ENCODE data around the gene XPNPEP3. TPM values are rescaled to one million over a fixed set of nuclear protein-coding genes. Genes with fewer than 3 reads are reported as not detected.

XPNPEP3 gene
- total and polyA plus RNA-seq, 2 donors (not counting 3 experiments of a cell fraction or from before 2014, with no cell fraction given): 12.3 to 21.2 TPM

- peaks cover 5 to 13% of the 10 kb centered on the region in 2 experiments for H3K36me3 ChIP-seq (ENCODE audit: control insufficient read depth in 2 of 2, extremely low read depth in 1 of 2, insufficient read depth in 2 of 2, low read length in 2 of 2)
- intact Hi-C loops (cut with micrococcal nuclease) (no loop called here), dilution Hi-C loops (cut with MboI; ENCODE audit: extremely low pct_ligation_motif_present, low sequenced_read_pairs) (no loop called here)
- H3K9me3 ChIP-seq (replicated peaks; ENCODE audit: control insufficient read depth, insufficient read depth, low read length): no peaks in the 10 kb centered on the region
- TF ChIP-seq, protein P1, sequence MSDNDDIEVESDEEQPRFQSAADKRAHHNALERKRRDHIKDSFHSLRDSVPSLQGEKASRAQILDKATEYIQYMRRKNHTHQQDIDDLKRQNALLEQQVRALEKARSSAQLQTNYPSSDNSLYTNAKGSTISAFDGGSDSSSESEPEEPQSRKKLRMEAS (IDR thresholded peaks at IDR 0.05; ENCODE audit: insufficient read depth, insufficient read length): no peak
- no peak for TF ChIP-seq POLR2AphosphoS5 (IDR thresholded peaks at IDR 0.05; ENCODE audit: insufficient read depth, low read depth, low read length)
- TF ChIP-seq CTCF (IDR thresholded peaks at IDR 0.05; ENCODE audit: extremely low read depth in 1 of 2, insufficient read depth in 1 of 2, low read depth in 1 of 2, low read length in 2 of 2): no peak
- no peak for TF ChIP-seq POLR2A (IDR thresholded peaks at IDR 0.05; ENCODE audit: low read depth, low read length)
- TF ChIP-seq EZH2 (IDR thresholded peaks at IDR 0.05; ENCODE audit: borderline replicate concordance, low read depth, low read length, severe bottlenecking): no peak
- no peak for TF ChIP-seq GATA2 (IDR thresholded peaks at IDR 0.05; ENCODE audit: insufficient read depth, insufficient read length, low read depth, low read length)
- TF ChIP-seq FOS (IDR thresholded peaks at IDR 0.05; ENCODE audit: borderline replicate concordance, insufficient read depth, low read length): no peak
- TF ChIP-seq JUN (IDR thresholded peaks at IDR 0.05; ENCODE audit: borderline replicate concordance, insufficient read depth, insufficient read length, low read depth): no peak
- no peak for TF ChIP-seq MYC (IDR thresholded peaks at IDR 0.05; ENCODE audit: low read depth, low read length)
- DNase-seq (ENCODE audit: low read depth, low spot score) (no peak), FAIRE-seq (no peak)
- no peak overlapping the region for H3K4me3 ChIP-seq (replicated peaks in 1 of 3; ENCODE audit: insufficient read depth in 1 of 3, low read depth in 1 of 3, low read length in 3 of 3)
- no peaks in the 10 kb centered on the region for H3K27me3 ChIP-seq (ENCODE audit: control insufficient read depth in 2 of 2, insufficient read depth in 2 of 2, low read length in 2 of 2)
- ChIA-PET POLR2A (no interaction called here), CTCF (interaction anchor here (1.0 to 1.8 kb wide), 3 partner anchors 9 to 24 kb away, joined by 3 to 5 read pairs (median 4); no protein-coding TSS in a partner anchor)
- peaks cover under 1% of the 10 kb centered on the region for H3K4me1 ChIP-seq (ENCODE audit: control insufficient read depth, extremely low read depth, insufficient read depth, low read length)
- no peak overlapping the region for H3K9ac ChIP-seq (replicated peaks; ENCODE audit: extremely low read depth, insufficient read depth, low read length)
- no peak overlapping the region for H3K4me2 ChIP-seq (ENCODE audit: insufficient read depth, low read length)
- no peak overlapping the region for H2AFZ ChIP-seq (ENCODE audit: low read depth, low read length)
- H3K9me1 ChIP-seq (replicated peaks; ENCODE audit: control insufficient read depth, extremely low read depth, insufficient read depth, low read length): no peaks in the 10 kb centered on the region
- H4K20me1 ChIP-seq (replicated peaks; ENCODE audit: control insufficient read depth, extremely low read depth, insufficient read depth, low read length): no peaks in the 10 kb centered on the region
- no TSS peak for BruUV-seq (replicated peaks)
- no peak overlapping the region for H3K27ac ChIP-seq (ENCODE audit: insufficient read depth, low read depth, low read length)
- no peaks in the 10 kb centered on the region for H3K79me2 ChIP-seq (ENCODE audit: control insufficient read depth, insufficient read depth, low read length)
These were observed 115.6 kb downstream of the XPNPEP3 start for GRCh38 chr22:40972587-40972986.
